HEK293 (cell line): Measurements from ENCODE around the gene CXorf66.

Experiments used
- CTCF ChIA-PET: fragments of 350-600 bp; formaldehyde crosslinking; extraction: SDS; loops from one replicate; lab custom pipeline; 2021; ENCODE audit warnings: antibody characterized with exemption; lab: Yijun Ruan, JAX
- POLR2A ChIA-PET: fragments of 300-600 bp; formaldehyde crosslinking; extraction: SDS; loops from one replicate; lab custom pipeline; 2020; ENCODE audit warnings: antibody characterized with exemption, inconsistent platforms; lab: Yijun Ruan, JAX
- H3K27ac ChIP-seq: fragments of 200-500 bp; sonication (Bioruptor generic); 2 replicates; pipeline ENCODE4 v1.5.1; 2014; ENCODE audit warnings: low read depth, low read length, control low read depth, inconsistent platforms; ENCODE audit errors: extremely low read depth
- H3K36me3 ChIP-seq, 2 experiments: fragments of 200-500 bp in 1 of 2; sonication (Bioruptor generic) in 1 of 2; 1 replicate in 1 of 2; 2 replicates in 1 of 2; pipeline ENCODE4 v1.5.1; 2014 to 2017; ENCODE audit warnings: inconsistent platforms in 2 of 2, low read length in 2 of 2; ENCODE audit not compliant: control insufficient read depth in 2 of 2, insufficient read depth in 1 of 2
- H3K4me1 ChIP-seq: fragments of 200-500 bp; sonication (Bioruptor generic); 2 replicates; pipeline ENCODE4 v1.5.1; 2014; ENCODE audit warnings: mild to moderate bottlenecking, low read length, inconsistent platforms; ENCODE audit not compliant: control insufficient read depth, insufficient read depth
- H3K4me3 ChIP-seq: 2 replicates; pipeline ENCODE4 v1.5.1; 2011; ENCODE audit warnings: low read depth, mild to moderate bottlenecking, control low read depth, low read length, moderate library complexity
- H3K9me3 ChIP-seq: fragments of 200-500 bp; sonication (Bioruptor generic); 2 replicates; pipeline ENCODE4 v1.5.1; 2014; ENCODE audit warnings: low read depth, low read length, inconsistent platforms; ENCODE audit not compliant: control insufficient read depth, insufficient read depth
- GLIS2 ChIP-seq: fragments of 450-650 bp; formaldehyde crosslinking; IDR thresholded peaks from 2 replicates; pipeline ENCODE4 v1.5.1; 2016; ENCODE audit warnings: missing biosample characterization, missing genetic modification characterization
- KLF8 ChIP-seq: fragments of 450-650 bp; formaldehyde crosslinking; IDR thresholded peaks from 2 replicates; pipeline ENCODE4 v1.5.1; 2016; ENCODE audit warnings: missing biosample characterization, missing genetic modification characterization
- PRDM4 ChIP-seq: fragments of 450-650 bp; formaldehyde crosslinking; IDR thresholded peaks from 2 replicates; pipeline ENCODE4 v1.5.1; 2017; ENCODE audit warnings: missing biosample characterization, missing genetic modification characterization
- RBAK ChIP-seq: fragments of 450-650 bp; formaldehyde crosslinking; IDR thresholded peaks from 2 replicates; pipeline ENCODE4 v1.5.1; 2016; ENCODE audit warnings: missing biosample characterization, missing genetic modification characterization
- SP3 ChIP-seq: fragments of 450-650 bp; formaldehyde crosslinking; IDR thresholded peaks from 2 replicates; pipeline ENCODE4 v1.5.1; 2016; ENCODE audit warnings: missing biosample characterization, missing genetic modification characterization
- TSHZ1 ChIP-seq: fragments of 450-650 bp; formaldehyde crosslinking; IDR thresholded peaks from 2 replicates; pipeline ENCODE4 v1.5.1; 2016; ENCODE audit warnings: missing biosample characterization, missing genetic modification characterization, borderline replicate concordance
- ZBTB20 ChIP-seq: fragments of 450-650 bp; formaldehyde crosslinking; IDR thresholded peaks from 2 replicates; pipeline ENCODE4 v1.5.1; 2016; ENCODE audit warnings: missing biosample characterization, missing genetic modification characterization
- ZFHX2 ChIP-seq: fragments of 450-650 bp; formaldehyde crosslinking; conservative IDR thresholded peaks from 2 replicates; pipeline ENCODE4 v1.5.1; 2016; ENCODE audit warnings: missing biosample characterization, missing genetic modification characterization
- ZFP3 ChIP-seq: fragments of 450-650 bp; formaldehyde crosslinking; IDR thresholded peaks from 2 replicates; pipeline ENCODE4 v1.5.1; 2016; ENCODE audit warnings: low read depth, missing biosample characterization, missing genetic modification characterization
- ZNF112 ChIP-seq: fragments of 450-650 bp; formaldehyde crosslinking; IDR thresholded peaks from 2 replicates; pipeline ENCODE4 v1.5.0; 2017; ENCODE audit warnings: missing biosample characterization, missing genetic modification characterization
- ZNF140 ChIP-seq: fragments of 450-650 bp; formaldehyde crosslinking; IDR thresholded peaks from 2 replicates; pipeline ENCODE4 v1.5.1; 2016; ENCODE audit warnings: missing biosample characterization, missing genetic modification characterization
- ZNF2 ChIP-seq: fragments of 450-650 bp; formaldehyde crosslinking; IDR thresholded peaks from 2 replicates; pipeline ENCODE4 v1.5.1; 2016; ENCODE audit warnings: missing biosample characterization, missing genetic modification characterization
- ZNF341 ChIP-seq: fragments of 450-650 bp; formaldehyde crosslinking; IDR thresholded peaks from 2 replicates; pipeline ENCODE4; 2016; ENCODE audit warnings: low read depth, missing biosample characterization, missing genetic modification characterization
- ZNF658 ChIP-seq: fragments of 450-650 bp; formaldehyde crosslinking; IDR thresholded peaks from 2 replicates; pipeline ENCODE4; 2016; ENCODE audit warnings: missing biosample characterization, missing genetic modification characterization
- ZNF830 ChIP-seq: fragments of 450-650 bp; IDR thresholded peaks from 2 replicates; pipeline ENCODE4 v1.5.0; 2018; ENCODE audit warnings: missing biosample characterization, missing genetic modification characterization, low read depth, mild to moderate bottlenecking, moderate library complexity
- TF ChIP-seq, protein P1 (sequence below): fragments of 450-650 bp; formaldehyde crosslinking; IDR thresholded peaks from 2 replicates; pipeline ENCODE4 v1.5.1; 2016; ENCODE audit warnings: missing biosample characterization, missing genetic modification characterization
- TF ChIP-seq, protein P2 (sequence below): fragments of 450-650 bp; formaldehyde crosslinking; conservative IDR thresholded peaks from 2 replicates; pipeline ENCODE4 v1.5.1; 2016; ENCODE audit warnings: low read depth, missing biosample characterization, missing genetic modification characterization

CXorf66 gene

DNA sequence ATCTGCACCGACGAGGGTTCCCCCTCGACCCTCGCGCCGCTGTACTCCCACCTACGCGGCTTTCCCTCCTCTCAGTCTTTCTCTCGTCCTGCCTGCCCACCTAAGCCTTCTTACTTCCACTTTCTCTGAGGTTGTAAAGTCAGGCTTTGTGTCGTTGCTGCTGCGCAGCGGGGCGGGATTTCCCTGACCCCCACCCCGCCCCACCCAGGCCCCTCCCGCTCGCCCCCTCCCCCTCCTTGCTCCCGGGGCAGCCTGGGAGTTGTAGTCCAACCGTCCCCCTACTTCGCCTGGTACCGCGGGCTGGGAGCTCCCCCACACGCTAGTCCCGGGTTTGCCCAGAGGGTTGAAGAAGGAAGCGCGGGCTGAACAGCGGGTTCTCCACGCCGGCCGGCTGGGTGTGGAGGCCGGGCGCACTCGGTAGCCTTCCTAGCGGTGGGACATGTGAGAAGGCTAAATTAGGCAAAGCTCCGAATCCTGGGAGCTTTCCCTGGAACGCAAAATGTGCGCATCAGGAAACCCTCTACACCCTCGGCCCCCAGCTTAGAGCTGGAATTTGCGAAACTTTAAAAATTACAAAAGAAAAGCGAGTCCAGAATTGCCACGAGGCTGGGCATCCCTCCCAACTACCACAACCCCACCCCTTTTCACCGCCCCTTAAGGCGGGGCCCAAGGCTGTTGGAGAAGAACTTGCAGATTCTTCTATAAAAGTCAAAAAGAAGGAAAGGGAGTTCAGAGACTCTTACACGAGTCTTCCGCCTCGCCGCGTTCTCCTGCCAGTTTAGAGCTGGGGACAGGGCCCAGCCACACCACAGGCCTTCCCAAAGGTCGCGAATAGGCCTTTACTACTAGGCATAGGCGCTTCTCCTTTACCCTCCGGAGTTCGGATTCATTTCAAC, 32.2 kb downstream of the CXorf66 start, which contains the start of gene ATP11C (continued):
- TF ChIP-seq TSHZ1 (tag by site-specific recombination) (no peak), ZFP3 (tag by site-specific recombination) (no peak), ZNF830 (tag by site-specific recombination) (no peak), ZNF140 (tag by site-specific recombination) (no peak), RBAK (tag by site-specific recombination) (no peak), GLIS2 (tag by site-specific recombination) (0 out of 2 replicates have a peak, but pooled peaks have one; percentile 11)
- TF ChIP-seq, all 188 proteins: peak for 31

GRCh38 chrX:139932073-139932900, 33.0 kb downstream of the CXorf66 start:
- Histone ChIP-seq H3K4me1 (peaks cover 8% of the 10 kb centered on the region), H3K27ac (peak overlapping the region; percentile 94), H3K4me3 (peak overlapping the region; percentile 66), H3K9me3 (no peaks in the 10 kb centered on the region), H3K36me3 (no peaks in the 10 kb centered on the region)
- POLR2A ChIA-PET, result interaction anchor here (0.5 to 1.6 kb wide), 5 partner anchors 13 to 1205 kb away, joined by 3 read pairs; no protein-coding TSS in a partner anchor
- CTCF ChIA-PET, result interaction anchor here (0.6 kb wide), 1 partner anchor 811 kb away, joined by 4 read pairs; no protein-coding TSS in a partner anchor
- no peak for TF ChIP-seq ZNF112 (tag by site-specific recombination)
- TF ChIP-seq ZNF658, result no peak
- TF ChIP-seq, protein P1, sequence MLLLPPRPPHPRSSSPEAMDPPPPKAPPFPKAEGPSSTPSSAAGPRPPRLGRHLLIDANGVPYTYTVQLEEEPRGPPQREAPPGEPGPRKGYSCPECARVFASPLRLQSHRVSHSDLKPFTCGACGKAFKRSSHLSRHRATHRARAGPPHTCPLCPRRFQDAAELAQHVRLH (tag by site-specific recombination), result no peak
- no peak for TF ChIP-seq SP3 (tag by site-specific recombination)
- peak; percentile 14; the same call in 1 of the 2 replicates for TF ChIP-seq KLF8 (tag by site-specific recombination)
- TF ChIP-seq ZBTB20, result peak; percentile 36
- TF ChIP-seq ZNF341, result peak; percentile 90
- no peak for TF ChIP-seq ZNF2 (tag by site-specific recombination)
- no peak for TF ChIP-seq PRDM4 (tag by site-specific recombination)
- TF ChIP-seq ZFHX2, result 0 out of 2 replicates have a peak, but pooled peaks have one; percentile 4
- TF ChIP-seq, protein P2, sequence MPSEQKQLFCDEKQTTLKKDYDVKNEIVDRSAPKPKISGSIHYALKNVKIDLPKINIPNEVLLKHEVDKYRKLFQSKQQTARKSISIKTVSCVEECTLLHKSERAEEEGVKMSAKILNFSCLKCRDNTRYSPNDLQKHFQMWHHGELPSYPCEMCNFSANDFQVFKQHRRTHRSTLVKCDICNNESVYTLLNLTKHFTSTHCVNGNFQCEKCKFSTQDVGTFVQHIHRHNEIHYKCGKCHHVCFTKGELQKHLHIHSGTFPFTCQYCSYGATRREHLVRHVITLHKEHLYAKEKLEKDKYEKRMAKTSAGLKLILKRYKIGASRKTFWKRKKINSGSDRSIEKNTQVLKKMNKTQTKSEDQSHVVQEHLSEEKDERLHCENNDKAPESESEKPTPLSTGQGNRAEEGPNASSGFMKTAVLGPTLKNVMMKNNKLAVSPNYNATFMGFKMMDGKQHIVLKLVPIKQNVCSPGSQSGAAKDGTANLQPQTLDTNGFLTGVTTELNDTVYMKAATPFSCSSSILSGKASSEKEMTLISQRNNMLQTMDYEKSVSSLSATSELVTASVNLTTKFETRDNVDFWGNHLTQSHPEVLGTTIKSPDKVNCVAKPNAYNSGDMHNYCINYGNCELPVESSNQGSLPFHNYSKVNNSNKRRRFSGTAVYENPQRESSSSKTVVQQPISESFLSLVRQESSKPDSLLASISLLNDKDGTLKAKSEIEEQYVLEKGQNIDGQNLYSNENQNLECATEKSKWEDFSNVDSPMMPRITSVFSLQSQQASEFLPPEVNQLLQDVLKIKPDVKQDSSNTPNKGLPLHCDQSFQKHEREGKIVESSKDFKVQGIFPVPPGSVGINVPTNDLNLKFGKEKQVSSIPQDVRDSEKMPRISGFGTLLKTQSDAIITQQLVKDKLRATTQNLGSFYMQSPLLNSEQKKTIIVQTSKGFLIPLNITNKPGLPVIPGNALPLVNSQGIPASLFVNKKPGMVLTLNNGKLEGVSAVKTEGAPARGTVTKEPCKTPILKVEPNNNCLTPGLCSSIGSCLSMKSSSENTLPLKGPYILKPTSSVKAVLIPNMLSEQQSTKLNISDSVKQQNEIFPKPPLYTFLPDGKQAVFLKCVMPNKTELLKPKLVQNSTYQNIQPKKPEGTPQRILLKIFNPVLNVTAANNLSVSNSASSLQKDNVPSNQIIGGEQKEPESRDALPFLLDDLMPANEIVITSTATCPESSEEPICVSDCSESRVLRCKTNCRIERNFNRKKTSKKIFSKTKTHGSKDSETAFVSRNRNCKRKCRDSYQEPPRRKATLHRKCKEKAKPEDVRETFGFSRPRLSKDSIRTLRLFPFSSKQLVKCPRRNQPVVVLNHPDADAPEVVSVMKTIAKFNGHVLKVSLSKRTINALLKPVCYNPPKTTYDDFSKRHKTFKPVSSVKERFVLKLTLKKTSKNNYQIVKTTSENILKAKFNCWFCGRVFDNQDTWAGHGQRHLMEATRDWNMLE (tag by site-specific recombination), result no peak
- no peak for TF ChIP-seq TSHZ1 (tag by site-specific recombination)
